Measurements from ENCODE around the gene SHROOM2. TPM values are rescaled to one million over a fixed set of nuclear protein-coding genes. Genes with fewer than 3 reads are reported as not detected.

The SHROOM2 gene
- total and polyA plus RNA-seq, 2 of the 4 experiments (the other 2 are of a cell fraction) = 8.1 to 14.2 TPM

DNA sequence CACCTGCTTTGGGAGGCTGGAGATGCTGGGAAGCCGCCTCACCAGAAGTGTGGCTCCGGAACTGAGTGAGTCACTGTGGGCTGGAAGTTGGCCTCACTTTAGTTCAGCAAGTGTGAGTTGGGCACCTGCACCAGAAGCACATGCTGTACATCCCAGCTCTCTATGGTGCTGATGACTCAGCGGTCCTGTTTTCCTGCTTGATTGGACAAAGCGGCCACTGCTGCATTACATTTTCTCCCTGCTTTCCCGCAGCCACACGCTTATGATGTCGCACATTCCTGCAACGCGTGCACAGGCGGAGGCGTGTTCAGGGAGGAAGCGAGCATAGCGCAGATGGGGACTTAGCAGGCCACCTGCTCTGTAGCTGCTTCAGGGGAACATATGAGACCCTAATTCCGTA, 154.2 kb downstream of the SHROOM2 start:
- Histone ChIP-seq H3K4me3 (ENCODE audit: insufficient read depth, low read depth, low read length) (no peak overlapping the region), H4K91ac (ENCODE audit: insufficient read depth, low read depth, low read length) (no peak overlapping the region), H4K5ac (ENCODE audit: low read depth, low read length) (no peak overlapping the region), H3K79me1 (ENCODE audit: low read depth in 1 of 2, low read length in 2 of 2) (0 out of 4 replicates have a peak, but pooled peaks cover 2 to 3% of the 10 kb centered on the region in 2 experiments), H2AK5ac (ENCODE audit: low read depth, low read length) (no peak overlapping the region), H3K9me1 (ENCODE audit: insufficient read depth, low read length) (no peaks in the 10 kb centered on the region), H3K9me3 (ENCODE audit: control insufficient read depth, insufficient read depth, low read length) (peaks cover 7% of the 10 kb centered on the region; the same call in 1 of the 2 replicates), H3K14ac (replicated peaks; ENCODE audit: low read depth, low read length) (no peak overlapping the region), H3K4me1 (ENCODE audit: control insufficient read depth, insufficient read depth, low read length) (no peaks in the 10 kb centered on the region), H3K18ac (ENCODE audit: low read depth, low read length) (no peak overlapping the region), H3K4me2 (ENCODE audit: low read depth, low read length) (no peak overlapping the region), H2BK5ac (ENCODE audit: low read depth, low read length, poor library complexity, severe bottlenecking) (no peak overlapping the region), H3K36me3 (ENCODE audit: control insufficient read depth, insufficient read depth, low read length) (peaks cover 13% of the 10 kb centered on the region), H2BK15ac (ENCODE audit: low read depth, low read length) (no peak overlapping the region), H4K20me1 (ENCODE audit: insufficient read depth, low read length) (no peaks in the 10 kb centered on the region), H3K56ac (ENCODE audit: extremely low read depth, insufficient read depth, low read length) (no peak overlapping the region), H2BK120ac (ENCODE audit: low read depth, low read length) (no peak overlapping the region), H3K27ac (ENCODE audit: insufficient read depth, low read length) (no peak overlapping the region), H3K9ac (ENCODE audit: low read depth, low read length) (no peak overlapping the region), H3K27me3 (ENCODE audit: control insufficient read depth, insufficient read depth, low read length) (no peaks in the 10 kb centered on the region), H2BK20ac (ENCODE audit: low read depth, low read length) (no peak overlapping the region), H3K4ac (ENCODE audit: low read depth, low read length) (no peak overlapping the region), H2AK9ac (replicated peaks; ENCODE audit: low read depth, low read length, poor library complexity) (no peak overlapping the region), H2AFZ (replicated peaks; ENCODE audit: low read length, poor library complexity) (no peak overlapping the region), H4K8ac (ENCODE audit: low read depth in 2 of 2, low read length in 2 of 2) (no peak overlapping the region), H3K23ac (ENCODE audit: low read depth, low read length) (no peak overlapping the region)
- in situ Hi-C loops (cut with MboI; ENCODE audit: low sequenced_read_pairs) (no loop called here), intact Hi-C loops (cut with micrococcal nuclease) (no loop called here), dilution Hi-C loops (cut with HindIII; ENCODE audit: low sequenced_read_pairs, unreplicated experiment) (no loop called here)
- 96% methylated on average over 10 of the region's 14 CpGs; no CpG with 5 or more reads in 1 of the 2 experiments for WGBS, 2 experiments (ENCODE audit: extremely low coverage in 2 of 2, insufficient read length in 1 of 2)
- ATAC-seq (ENCODE audit: low read depth) = peak; percentile 21; the same call in 1 of the 2 replicates
- POLR2A ChIA-PET (ENCODE audit: unreplicated experiment) = no interaction called here
- TF ChIP-seq CEBPB (IDR thresholded peaks at IDR 0.05; ENCODE audit: low read depth, low read length) (no peak), MAFK (IDR thresholded peaks at IDR 0.05; ENCODE audit: low read depth, low read length) (peak; percentile 48), RAD21 (IDR thresholded peaks at IDR 0.05; ENCODE audit: low read length) (no peak), RFX5 (IDR thresholded peaks at IDR 0.05; ENCODE audit: low read depth, low read length) (no peak), FOS (IDR thresholded peaks at IDR 0.05; ENCODE audit: low read depth, low read length) (no peak), POLR2A (IDR thresholded peaks at IDR 0.05; ENCODE audit: low read depth, low read length) (no peak), BHLHE40 (IDR thresholded peaks at IDR 0.05; ENCODE audit: low read depth, low read length) (peak; percentile 55; the same call in 1 of the 2 replicates)
- TF ChIP-seq, protein P1, sequence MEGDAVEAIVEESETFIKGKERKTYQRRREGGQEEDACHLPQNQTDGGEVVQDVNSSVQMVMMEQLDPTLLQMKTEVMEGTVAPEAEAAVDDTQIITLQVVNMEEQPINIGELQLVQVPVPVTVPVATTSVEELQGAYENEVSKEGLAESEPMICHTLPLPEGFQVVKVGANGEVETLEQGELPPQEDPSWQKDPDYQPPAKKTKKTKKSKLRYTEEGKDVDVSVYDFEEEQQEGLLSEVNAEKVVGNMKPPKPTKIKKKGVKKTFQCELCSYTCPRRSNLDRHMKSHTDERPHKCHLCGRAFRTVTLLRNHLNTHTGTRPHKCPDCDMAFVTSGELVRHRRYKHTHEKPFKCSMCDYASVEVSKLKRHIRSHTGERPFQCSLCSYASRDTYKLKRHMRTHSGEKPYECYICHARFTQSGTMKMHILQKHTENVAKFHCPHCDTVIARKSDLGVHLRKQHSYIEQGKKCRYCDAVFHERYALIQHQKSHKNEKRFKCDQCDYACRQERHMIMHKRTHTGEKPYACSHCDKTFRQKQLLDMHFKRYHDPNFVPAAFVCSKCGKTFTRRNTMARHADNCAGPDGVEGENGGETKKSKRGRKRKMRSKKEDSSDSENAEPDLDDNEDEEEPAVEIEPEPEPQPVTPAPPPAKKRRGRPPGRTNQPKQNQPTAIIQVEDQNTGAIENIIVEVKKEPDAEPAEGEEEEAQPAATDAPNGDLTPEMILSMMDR (conservative IDR thresholded peaks at IDR 0.05; ENCODE audit: low read depth, low read length) = no peak
- CTCF ChIA-PET = interaction anchor here (0.6 kb wide), 1 partner anchor 65 kb away, joined by 3 read pairs; no protein-coding TSS in a partner anchor
- peak; percentile 82 for DNase-seq
- no TSS peak for BruUV-seq (replicated peaks)
